HG02973 (cell line): ENCODE results near the gene EPB41L4A.
"Not testable (repeated sequence)": the region's sequence is repeated elsewhere in the genome, so short reads cannot be mapped to it uniquely, and the experiment has no call there.

Experiments
- ATAC-seq: cut with Tn5 transposase; IDR thresholded peaks from one replicate; pipeline ENCODE4 v1.9.1; 2021; ENCODE audit warnings: moderate library complexity; ENCODE audit not compliant: unreplicated experiment

EPB41L4A gene

DNA sequence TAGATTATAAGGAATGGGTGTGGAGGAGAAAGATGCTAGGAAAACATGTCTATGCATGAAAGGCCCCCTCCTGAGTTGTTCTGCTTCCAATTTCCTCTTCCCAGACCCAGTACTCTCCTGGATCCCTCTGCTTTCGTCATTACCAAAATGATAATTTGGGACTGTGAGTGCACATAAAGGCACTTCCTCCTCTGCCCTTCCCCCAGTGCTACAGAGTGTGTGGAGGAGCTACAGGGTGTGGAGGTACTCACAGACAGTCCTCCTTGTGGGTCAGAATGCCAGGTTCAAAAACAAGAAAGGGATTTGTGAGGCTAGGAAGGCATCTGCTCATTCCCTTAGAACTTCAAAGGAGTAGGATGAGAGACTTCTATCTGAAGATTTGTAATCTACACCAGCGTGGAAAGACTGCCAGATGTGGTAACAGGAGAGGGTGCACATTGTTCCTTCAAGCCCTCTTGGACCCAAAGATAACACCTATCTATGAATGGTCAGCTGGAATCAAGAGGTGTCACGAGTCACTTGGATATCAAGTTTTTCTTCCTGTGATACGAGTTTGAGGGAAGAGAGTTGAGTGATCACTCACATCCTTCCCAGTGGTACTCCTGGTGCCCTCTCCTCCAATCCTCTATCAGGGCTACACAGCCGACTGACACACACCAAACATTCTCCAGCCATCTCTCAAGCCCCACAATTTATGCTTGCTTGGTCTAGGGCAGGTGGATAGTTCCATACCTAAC, 201.1 kb downstream of the EPB41L4A start:
- no peak for ATAC-seq

DNA sequence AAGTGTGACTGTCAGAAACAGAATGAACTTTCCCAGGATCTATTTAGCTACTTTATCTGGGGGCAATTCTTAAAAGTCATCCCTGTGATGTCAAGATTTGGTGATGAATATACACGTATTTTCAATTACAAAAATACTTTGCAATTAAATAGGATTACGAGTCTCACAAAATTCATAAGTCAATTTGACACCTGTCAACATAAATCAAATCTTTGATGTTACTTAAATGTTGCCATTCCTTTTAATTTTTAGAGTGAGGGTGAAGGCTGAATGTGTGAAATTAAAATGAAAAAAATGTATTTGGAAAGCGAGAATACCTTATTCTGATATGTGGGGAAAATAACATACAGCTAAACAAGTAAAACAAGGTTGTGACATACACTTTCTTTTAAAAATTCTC, 202.9 kb downstream of the EPB41L4A start:
- no peak for ATAC-seq

DNA sequence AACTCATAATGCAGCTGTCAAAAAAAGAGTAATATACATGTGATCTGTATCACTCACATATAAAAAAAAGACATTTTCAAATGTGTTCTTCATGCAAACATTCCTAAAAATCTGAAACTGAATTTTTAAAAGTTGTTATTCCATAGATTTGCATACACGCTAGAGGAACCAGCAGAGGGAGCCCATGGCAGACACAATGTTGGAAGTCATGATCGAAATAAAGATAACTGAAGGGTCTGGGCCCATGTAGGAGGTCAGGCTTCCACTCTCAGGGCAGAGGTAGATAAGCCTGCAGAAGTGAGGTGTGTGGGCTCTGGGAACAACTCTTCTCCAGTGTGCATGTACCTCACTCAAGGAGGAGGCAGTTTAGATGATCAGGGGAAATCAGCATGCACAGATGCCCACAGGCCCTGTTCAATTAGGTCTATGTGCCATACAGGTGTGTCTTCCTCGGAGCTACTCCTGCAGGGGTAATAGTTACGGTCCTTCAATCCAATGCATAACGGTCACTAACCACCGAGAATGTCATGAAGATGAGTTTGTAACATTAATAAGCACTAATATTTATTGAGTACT, 208.6 kb downstream of the EPB41L4A start:
- no peak for ATAC-seq

DNA sequence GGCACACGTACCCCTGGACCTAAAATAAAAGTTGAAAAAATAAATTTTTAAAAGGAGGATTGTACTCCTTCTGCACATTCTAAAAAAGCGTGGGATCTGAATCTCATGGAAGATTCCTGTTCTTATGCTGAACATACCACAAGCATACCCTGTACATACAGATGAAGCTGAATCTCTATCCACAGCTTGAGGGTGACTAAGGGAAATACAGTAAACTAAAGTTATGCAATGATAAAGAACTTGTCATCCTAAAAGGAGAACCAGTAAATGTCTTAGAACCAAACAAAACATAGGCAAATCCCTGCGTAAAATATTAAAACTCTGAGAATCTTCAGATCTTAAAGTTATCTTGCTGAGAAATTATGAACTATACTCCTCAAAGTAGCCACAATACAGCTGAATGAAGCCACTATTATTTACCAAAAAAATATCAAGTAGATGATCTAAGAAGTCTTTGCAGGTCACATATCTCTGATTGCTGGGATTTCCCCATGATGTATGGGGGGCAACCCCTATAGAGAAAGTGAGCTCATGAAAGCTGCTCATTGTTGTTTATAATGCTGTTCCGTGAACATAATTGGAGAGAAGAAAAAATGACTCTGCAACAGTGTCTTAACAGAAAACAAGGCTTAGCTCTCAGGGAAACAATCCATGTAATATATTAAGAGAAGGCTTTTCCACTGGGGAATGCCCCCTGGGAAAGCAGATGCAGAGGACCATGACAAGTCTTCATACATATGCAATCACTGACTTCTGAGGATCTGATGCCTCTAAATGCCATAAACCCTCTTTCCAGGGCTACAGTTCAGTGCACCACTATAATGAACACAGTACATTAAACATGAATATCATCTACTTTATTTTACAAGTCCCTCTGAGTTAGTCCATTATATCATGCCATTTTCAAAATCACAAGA, 210.1 kb downstream of the EPB41L4A start:
- no peak for ATAC-seq

DNA sequence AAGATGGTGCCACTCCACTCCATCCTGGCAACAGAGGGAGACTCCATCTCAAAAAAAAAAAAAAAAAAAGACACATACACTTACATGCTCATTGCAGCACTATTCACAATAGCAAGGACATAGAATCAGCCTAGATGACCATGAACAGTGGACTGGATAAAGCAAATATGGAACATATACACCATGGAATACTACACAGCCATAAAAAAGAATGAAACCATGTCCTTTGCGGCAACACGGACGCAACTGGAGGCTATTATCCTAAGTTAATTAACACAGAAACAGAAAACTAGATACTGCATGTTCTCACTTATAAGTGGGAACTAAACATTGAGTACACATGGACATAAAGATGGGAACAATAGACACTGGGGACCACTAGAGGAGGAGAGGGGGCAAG, 210.9 kb downstream of the EPB41L4A start:
- ATAC-seq = not testable (repeated sequence)

DNA sequence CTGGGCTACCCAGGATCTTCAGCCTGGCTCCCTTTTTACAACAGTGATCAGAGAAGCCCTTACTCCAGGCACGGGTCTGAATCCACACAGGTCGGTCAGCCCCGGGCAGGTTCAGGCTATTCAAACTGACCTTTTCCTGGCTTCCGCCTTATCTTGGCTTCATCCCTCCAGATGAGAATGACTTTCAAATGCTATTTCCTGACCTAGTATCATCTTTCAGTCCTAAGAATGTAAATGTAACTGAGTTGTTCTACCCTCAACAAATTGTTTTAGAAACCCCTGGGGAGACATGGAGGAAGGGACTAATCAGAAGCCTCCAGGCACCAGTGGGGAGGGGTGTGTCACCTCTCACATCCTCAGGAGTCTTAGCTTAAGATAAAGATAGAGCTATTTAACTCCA, 213.2 kb downstream of the EPB41L4A start:
- ATAC-seq = no peak

DNA sequence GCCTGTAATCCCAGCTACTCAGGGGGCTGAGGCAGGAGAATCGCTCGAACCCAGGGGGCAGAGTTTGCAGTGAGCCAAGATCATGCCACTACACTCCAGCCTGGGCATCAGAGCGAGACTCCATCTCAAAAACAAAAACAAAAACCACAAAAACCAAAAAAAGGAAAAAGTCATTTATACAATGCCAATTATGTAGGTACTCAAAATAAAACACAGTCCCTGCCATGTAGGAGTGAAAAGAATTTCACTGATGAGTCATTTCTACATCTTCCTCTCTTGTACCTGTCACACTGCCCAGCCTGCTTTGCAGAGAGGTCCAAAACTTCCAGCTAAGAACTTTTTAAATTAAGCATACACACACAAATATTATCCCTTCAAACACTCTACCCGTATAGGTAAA, 215.8 kb downstream of the EPB41L4A start:
- no peak for ATAC-seq

DNA sequence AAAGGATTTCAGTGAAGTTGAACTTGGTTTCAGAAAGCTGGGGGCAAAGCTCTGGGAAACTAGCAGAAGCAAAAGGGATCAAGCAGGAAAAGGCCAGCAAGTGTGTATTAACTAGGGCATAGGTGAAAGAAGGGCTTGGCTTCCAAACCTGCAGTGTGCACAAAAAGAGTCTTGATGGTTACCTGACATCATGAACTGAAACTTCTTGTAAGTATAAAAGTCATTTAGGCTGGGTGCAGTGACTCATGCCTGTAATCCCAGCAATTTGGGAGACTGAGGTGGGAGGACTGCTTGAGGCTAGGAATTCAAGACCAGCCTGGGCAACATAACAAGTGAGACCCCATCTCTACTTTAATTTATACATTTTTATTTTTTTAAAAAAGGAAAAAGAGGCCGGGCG, 216.4 kb downstream of the EPB41L4A start:
- no peak for ATAC-seq

DNA sequence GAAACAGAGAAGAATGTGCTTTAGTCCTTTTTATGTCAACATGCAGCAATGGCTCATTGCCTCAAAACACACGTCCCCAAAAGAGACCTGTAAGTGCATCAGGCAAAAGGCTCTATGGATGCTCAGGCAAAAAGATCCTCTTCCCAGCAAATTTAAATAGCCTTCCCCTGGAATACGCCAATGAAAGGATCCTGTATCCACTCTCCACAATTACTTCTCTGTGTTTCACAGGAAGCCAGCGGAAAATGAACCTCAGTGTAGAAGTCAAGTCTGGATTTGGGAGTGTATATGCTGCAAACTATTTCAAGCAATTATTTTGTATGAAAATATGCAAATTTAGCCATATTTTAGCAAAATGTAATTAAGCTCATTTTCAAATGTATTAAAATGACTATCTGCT, 217.9 kb downstream of the EPB41L4A start:
- ATAC-seq = no peak

DNA sequence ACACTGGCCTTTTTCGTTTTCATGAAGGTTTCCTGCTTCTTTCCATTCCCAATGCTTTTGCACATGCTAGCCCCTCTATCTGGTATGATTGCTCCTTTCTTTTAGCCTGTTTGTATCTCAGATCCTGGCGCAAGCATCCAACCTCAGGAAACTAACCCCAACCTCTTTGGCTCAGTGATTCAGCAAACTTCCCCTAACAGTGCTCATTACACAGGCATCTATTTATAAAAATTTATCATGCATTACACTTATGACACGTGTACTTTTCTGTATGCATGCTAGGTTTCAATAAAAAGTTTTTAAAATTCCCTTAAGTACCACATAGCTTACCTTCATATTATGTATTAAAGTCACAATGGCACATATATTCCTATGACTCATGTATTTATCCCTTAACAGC, 218.9 kb downstream of the EPB41L4A start:
- no peak for ATAC-seq

DNA sequence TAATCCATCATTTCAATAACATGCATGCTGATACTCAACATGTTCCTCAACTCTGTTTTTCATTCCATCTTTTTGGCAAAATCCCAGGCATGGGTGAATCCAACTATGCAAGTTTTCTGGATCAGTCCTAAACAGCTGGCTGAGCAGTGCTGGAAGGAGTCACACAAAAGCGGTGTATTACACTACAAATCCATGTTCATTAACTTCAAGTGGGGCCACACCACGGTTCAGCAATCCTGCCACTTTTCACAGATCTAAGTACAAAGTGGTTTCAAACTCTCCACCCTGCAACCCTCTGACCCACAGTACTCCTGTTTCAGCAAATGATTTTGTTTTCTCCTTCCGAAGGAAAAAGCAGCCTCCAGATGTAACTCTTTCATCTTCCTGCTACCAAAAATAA, 222.5 kb downstream of the EPB41L4A start:
- no peak for ATAC-seq

DNA sequence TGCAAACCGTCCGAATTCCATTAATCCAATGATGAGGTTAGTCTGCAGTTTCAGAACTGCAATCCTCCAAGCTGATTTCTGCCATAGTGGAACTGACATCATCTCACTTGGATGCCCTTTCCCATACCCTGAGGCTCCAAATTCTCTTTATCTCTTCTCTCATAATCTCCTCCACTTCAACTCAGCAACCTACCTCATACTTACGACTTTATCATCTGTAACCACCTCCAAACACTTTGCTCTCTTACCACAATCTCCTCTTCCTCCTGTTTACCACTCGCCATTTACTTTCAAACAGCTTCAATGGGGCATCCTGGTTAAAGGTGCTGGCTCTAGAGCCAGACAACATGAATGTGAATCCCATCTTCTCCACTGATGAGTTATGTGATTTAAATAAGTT, 223.2 kb downstream of the EPB41L4A start:
- ATAC-seq = no peak

DNA sequence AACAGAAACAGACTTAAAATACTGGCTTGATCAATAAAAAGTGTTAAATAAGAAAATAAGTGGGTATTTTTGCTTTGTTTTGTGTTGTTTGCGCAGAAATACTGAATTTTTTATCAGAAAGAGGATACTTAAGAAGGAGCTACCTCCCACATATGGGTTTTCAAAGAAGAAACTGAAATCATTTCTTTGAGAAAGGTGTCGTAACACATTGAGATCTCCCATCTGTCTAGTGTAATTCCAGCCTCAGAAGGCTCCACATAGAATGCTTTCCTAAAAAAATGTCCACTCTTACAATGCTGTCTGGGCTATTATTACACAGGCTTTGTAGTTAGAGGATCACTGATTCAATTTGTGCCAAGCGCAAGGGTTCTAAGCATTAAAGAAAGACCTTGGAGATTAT, 226.2 kb downstream of the EPB41L4A start:
- ATAC-seq = no peak

DNA sequence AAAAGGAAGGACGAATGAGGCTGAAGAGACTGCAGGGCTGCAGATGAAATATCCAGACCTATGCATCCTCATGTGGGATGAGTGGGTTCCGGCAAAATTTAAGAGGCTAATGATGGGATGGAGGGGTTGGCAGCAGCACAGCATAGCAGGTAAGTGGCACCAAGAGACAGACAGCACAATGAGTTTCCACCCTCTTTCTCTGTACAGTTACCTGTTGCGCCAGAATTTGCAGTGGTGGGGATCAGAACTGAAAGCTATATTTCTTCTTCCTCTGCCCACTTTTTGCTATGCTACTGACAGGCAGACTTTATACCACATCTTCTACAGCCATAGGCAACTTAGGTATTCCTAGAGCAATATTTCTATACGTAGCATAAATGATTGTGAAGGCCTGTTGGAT, 227.0 kb downstream of the EPB41L4A start:
- no peak for ATAC-seq

DNA sequence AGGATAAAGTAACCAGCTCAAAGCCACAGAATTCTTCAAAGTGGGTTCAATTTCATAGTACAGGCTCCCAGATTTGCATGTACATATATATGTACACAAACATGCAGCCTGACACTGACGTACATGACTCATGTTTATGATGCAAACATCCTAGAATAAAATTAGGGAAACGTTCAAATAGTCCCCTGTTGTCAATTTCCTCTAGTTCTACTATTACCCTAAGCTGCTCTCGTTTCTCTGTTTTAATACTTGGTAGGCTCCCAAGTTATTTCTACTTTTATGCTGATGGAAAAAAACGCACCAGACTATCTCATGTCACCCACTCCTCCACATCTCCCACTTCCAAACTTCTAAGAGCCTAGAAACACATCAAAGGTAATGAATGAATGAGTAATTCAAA, 229.7 kb downstream of the EPB41L4A start:
- ATAC-seq = no peak

DNA sequence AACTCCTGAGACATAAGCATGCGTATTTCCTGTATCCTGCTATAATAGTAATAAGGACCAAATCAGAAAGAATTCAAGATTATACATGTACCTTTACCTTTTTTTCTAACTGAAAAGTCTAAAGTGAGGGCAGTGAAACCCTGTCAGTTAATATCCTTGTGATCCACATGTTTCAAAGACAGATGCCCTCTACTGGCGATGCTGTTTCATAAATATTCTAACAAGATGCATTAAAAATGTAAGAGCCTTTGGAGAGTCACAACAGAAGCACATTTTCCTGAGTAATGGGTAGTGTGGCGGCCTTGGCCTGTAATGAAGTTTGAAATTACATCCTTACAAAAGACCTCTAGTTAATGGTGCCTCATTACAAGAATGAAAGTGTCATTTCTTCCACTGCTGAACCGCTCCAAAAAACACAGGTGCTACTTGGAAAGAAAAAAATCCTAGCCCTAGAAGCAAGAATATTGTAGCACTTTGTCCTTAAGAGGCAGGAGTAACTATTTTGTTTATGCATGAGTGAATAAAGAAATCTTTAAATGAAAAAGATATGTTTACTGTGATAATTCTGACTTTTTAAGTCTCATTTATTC, 232.6 kb downstream of the EPB41L4A start:
- ATAC-seq = no peak

DNA sequence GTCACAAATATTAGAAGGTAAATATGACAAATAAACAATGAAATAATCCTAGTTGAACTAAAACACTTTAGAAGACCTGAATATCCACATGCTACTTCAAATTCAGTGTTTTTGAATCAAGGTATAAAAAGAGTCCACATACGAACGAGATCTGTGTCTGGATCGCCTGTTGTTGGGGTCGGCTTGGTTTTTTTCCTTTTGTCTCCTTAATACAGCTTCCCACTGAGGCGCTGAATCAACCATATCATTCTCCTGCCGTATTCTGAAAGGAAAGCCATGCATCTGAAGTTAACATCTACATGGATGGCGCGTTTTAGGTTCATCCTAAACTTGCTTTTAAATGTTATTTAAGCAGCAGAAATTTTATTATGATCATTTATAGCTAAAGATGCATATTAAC, 235.2 kb downstream of the EPB41L4A start:
- ATAC-seq = no peak

DNA sequence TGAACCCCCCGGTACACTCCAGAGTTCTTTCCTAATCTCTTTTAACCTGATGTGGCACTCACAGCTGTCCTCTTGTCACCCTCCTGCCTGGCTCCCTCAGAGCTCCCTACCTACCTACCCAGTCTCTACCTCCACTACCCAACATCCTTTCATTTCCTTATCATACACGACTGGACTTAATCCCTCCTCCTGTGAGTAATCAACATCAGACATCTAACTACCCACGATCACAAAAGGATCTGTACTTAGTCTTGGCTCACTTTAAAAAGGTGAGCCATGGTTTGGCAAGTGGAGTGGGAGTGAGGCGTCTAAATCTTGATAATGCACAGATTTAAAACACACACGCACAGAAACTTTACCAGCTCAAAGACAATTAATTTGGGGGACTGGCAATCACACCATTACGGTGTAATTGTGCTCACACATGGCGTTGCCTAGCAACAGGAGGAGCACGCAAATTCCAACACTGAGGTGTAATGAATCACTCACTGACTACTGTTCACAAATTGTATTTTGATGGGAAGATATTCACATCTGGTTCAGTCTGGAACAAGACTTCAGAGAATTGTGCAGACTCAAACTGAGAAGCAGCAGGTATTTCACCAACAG, 235.9 kb downstream of the EPB41L4A start:
- no peak for ATAC-seq

DNA sequence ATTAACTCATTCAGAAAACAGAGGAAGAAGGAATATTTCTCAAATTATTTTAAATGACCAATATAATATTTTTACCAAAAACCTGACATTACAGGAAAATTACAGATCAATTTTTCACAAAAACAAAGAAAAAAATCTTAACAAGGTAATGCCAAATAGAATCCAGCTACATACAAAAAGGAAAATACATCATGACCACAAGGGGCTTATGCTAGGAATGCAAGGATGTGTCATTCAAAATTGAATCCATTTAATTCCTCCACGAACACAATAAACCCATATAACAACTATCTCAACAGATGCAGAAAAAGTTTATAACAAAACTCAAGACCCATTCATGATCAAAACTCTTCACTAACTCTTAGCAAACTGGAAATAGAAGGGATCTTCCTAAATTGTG, 239.8 kb downstream of the EPB41L4A start:
- ATAC-seq = no peak

DNA sequence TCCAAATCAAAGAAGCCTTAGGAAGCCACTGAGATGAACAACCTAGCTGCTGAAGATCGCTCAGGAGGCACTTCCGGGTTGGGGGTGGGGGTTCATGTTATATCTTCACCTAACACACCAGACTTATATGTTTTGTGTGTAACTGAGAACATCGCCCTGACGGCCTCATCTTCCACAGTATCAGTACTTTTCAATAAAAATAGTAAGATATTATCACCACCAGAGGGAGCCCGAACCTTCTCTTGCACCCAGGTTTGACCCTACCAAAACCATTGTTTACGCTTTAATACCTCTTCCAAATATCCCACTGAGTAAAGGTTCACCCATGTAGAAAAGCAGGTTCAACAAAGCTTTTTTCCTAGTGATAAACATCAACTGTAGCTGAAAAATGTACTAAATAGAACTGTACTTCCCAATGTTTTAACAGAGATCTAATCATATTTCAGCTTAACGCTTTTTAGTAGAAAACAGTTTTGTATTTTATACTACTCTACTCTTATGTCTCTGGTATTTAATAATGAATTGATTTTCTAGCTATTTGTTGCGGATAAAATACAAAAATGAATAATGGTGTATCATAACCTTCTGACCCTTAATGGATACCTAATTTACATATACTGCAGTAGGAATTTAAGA, 244.0 kb downstream of the EPB41L4A start:
- peak; percentile 57 for ATAC-seq
